ENCODE measurements around the gene VAMP2.

DNA sequence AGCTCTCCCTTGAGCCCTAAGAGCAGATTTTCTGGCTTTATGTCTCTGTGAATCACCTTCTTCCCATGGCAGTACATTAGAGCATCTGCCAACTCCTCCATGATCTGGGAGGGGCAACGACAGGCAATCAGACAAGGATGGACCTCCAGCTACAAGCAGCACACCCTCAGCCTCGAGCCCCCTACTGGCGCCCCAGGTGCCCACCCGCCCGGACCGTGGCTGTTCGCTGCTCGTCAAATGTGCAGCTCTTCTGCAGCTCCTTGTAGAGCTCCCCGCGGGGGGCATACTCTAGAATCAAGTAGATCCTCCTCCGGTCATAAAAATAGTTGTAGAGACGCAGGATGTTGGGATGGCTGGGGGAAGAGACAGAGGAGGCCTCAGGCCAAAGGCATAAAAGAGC lies 43.8 kb upstream of the VAMP2 start:
- TF ChIP-seq RUNX3 (IDR thresholded peaks at IDR 0.05; ENCODE audit: low read length) (no peak), SMAD1 (IDR thresholded peaks at IDR 0.05; ENCODE audit: low read depth, partially characterized antibody) (no peak), EED (IDR thresholded peaks at IDR 0.05; ENCODE audit: low read depth) (no peak), RAD21 (IDR thresholded peaks at IDR 0.05; ENCODE audit: insufficient read depth, low read depth, low read length) (no peak)

All from GM12878 (cell line).